Fibroblast of skin of right biceps (primary cell): ENCODE measurements around the gene TREX2.
A peak's percentile ranks its signal among the peaks of the same experiment; 100 is the strongest.

Source experiments
- DNase-seq: peaks from one replicate; pipeline ENCODE4 v3.0.0-alpha.2; 2013

Gene TREX2

GRCh38 chrX:153454901-153455550 is 9.2 kb upstream of the TREX2 start:
- DNase-seq: no peak

- DNase-seq: no peak
Observed at GRCh38 chrX:153450949-153451277, 5.1 kb upstream of the TREX2 start.

DNA sequence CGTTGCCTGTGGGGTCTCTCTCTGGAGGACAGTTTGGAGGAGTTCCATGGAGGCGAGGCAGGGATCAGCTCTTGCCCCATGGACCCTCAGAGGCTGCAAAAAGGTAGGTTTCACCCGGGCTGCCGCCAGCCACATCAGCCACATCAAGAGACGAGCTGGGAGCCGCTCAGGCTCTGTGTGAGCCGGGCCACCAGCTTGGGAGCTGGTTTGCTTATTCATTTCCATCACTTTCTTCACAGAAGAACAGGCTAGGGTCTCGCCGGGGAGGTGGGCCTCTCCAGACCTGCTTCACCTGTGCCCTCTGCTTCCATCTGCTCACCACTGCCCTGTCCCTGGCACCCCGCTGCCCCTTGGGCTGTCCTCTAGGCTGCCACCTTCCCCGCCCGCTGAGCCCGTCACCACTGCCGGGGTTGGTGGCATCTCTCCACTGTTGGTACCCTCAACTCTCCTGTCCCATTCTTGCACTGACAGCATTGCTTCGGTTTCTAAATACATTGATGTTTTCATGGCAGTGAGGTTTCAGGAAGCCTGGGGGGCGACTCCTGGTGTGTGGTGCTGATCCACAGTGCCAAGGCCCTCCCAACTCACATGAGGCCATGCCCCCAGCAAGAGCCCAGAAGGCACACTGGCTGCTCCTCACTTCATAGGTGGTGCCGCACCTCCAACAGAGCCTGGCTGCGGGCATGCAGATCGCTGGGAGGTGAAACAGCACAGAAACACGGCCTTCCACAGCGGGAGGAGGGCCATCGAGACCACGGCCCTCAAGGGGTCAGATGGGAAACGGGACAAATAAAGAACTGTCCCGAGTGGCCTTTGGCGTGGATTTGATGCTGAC is 4.5 kb upstream of the TREX2 start:
- no peak for DNase-seq

DNA sequence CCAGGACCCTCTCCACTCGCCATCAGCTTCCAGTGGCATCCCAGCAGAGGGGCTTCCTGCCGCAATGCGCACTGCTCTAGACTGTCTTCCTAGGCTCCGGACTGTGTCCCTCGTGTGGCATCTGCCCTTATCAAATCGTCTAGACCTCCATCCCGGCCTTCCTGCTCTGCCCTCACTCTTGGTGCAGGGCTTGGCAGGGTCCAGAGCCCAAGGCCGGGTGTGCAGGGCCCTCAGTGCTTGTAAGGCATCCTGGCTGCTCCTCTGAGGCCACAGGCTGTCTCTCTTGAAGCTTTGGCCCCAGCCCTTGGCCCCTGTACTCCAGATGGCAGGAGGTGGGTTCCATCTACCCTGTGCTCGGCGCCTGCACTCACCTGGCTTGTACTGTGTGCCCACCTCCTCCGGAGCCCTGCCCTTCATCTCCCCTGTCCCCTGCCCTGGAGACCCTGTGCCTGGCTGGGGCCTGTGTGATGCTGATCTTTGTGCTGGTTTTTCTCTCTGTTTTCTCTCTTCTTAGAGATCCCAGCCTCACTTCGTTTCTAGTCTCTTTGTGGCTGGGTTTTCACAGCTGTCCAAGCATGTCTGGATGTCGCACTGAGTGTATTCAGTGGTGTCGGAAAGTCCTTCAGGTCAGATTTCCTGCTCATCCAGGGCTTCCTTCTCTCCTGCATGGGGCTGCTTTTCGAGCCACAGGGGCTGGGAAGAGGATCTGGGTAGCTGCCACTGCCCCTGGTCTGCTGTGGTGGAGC is 3.7 kb upstream of the TREX2 start:
- DNase-seq: no peak

DNA sequence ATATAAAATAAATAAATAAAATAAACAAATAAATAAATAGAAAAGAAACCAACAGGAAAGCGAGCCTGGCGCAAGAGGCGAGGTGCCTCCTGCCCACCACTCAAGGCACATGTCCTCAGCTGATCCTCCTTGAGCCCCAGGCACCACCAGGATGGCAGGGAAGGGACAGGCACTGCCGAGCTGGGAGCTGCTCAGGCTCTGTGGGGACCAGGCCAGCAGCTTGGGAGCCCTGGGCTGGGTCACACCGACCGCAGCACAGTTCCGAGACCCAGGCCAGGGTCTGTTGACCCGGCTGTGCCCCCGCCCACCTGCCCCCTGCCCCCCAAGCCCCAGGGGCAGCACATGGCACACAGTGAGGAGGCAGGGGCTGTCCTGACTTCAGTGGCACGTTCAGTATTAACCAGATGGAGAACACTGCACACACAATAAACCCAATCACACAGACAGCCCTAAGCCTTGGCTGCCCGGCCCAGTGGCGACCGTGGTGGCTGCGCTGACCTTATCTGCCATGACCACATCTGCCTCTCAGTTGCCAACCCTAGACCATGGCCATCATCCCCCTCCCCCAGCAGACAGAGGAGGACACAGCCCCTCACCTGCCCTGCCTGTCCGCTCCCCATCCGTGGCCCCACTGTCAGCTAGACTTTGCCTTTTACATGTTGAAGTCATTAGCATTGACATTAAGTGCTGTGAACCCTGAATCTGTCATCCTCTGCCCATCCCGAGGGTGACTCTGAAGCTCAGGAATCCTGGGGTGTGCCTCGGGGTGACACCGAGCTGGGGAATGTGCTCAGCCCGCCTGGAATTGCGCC is 2.9 kb upstream of the TREX2 start:
- DNase-seq: no peak

DNA sequence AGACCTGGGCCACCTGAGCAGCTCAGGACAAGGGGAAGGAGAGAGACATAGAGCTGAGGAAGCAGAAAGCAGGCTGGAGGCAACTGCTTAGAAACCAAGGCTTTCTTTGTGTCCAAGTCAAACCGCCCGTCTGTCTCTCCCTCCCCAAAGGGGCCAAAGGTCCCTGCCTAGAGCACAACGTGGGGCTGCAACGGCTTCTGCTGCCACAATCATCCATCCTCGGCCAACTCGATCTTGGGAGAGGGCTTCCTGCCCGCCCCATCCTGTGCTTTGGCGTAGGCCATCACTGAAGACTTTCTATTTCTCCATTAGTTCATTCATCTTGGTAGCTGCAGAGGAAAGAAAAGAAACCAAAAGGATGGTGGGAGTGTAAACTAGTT is 1.7 kb upstream of the TREX2 start:
- DNase-seq: no peak

- no peak for DNase-seq
Observed at GRCh38 chrX:153446950-153447580, 1.2 kb upstream of the TREX2 start.

DNA sequence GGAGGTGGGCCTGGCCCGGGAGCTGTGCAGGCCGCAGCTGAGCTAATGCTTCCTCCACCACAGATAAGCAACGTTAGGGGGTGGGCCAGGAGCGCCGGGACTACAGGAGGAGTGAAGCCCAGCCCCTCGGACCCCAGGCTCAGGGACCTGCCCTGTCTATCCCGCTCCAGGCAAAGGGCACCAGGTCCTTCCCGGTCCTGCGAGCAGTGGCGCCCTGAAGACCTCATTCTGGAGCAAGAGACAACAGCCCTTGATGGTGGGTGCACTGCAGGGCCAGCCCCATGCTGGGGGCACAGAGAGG is 730 bp upstream of the TREX2 start:
- DNase-seq: no peak

DNA sequence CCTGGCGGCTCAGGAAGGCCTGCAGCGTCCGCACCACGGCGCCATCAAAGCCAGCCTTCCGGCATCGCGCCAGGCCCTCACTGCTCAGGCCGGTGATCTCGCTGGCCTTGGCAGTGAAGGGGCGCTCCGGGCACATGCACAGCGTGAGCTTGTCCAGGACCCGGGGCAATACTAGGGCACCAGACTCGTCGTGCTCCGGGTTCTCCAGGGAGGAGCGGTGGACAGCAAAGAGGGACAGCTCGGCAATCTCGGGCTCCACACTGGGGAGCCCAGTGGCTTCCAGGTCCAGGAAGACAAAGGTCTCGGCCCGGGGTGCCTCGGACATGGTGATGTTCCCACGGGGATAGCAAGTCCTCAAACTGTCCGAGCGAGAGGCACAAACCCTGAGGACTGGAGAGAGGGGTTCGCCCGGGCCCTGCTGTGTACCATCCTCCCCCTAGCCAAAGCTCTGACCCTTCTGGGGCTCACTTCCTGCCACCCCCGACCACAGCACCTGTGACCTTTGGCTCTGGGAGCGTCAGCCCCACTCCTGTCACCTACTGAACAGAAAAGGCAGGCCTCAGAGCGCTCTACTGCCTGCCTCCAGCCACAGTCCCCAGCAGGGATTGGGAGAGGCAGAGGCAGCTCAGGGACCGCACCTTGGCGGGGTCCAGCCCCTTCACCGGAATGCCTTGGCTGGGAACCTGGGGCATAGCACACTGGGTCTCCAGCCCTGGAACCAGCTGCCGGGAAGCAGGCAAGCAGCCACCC is 575 bp downstream of the TREX2 start:
- no peak for DNase-seq

DNA sequence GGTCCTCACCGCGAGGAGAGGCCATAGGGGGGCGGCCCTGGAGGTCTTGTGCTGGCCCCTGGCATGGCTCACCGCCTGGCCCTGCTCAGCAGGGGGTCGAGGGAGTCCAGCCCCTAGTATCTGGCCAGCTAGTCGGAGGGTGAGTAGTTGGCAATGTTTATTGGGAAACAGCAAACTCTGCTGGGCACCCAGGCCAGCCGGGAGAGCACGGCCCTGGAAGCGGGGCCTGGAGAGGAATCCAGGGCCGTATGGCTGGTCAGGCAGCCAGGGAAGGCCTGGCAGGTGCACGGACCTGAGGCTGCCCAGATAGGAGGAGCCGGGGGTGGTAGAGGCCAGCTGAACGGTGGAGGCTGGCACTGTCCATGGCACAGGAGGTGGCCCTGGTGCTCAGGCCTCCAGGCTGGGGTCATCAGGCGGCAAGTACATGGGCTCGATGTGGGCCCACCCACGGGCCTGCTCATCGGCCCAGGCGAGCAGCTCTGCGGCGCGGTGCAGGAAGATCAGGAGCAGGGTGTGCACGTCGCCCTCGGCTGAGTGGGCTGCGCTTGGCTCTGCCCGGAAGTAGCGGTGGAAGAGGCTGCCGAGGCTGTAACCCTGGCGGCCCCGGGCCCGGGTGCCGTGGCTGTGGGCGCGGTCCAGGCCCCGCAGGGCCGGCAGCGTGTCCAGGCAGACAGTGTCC is 1.4 kb downstream of the TREX2 start:
- no peak for DNase-seq

DNA sequence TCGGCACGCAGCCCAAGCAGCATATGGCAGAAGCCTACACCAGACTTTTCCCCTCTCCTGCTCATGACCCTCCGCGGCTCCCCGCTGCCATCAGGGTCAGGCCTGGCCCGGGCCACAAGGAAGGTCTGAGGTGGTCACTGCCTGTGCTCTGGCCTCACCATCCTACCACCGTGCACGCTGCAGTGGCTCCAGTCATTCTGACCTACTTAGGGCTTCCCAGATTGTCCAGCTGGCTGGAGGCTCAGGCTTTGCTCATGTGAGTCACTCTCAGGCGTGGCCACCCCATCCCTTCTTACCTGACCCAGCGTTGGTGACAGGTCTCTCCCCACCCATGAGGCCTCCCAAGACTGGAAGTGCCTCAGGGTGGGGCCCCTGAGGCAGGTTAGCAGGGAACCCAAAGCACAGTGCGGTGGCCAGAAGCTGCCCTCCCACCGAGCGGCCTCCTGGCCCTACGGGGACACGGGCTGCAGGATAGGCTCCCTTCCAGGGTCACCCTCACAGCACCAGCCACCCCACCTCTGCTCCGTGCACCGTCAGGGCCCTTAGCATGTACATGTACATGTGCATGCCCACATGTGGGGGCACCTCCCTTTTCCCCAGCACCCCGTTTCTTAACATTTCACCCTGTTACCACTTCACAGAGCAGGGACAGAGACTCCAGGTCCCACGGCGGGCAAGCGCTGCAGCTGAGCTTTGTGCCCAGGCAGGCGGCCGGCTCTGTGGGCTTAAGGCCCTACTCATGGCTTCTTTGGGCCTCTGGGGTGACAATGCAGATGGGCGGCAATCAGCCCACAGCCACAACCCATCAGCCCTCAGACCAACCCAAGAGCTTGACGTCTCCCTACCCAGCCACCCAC is 2.2 kb downstream of the TREX2 start:
- DNase-seq: no peak

- no peak for DNase-seq
Observed at GRCh38 chrX:153442463-153442862, 3.4 kb downstream of the TREX2 start.

GRCh38 chrX:153441981-153442380 is 3.9 kb downstream of the TREX2 start:
- DNase-seq: no peak

GRCh38 chrX:153441296-153441695 is 4.6 kb downstream of the TREX2 start:
- no peak for DNase-seq

DNA sequence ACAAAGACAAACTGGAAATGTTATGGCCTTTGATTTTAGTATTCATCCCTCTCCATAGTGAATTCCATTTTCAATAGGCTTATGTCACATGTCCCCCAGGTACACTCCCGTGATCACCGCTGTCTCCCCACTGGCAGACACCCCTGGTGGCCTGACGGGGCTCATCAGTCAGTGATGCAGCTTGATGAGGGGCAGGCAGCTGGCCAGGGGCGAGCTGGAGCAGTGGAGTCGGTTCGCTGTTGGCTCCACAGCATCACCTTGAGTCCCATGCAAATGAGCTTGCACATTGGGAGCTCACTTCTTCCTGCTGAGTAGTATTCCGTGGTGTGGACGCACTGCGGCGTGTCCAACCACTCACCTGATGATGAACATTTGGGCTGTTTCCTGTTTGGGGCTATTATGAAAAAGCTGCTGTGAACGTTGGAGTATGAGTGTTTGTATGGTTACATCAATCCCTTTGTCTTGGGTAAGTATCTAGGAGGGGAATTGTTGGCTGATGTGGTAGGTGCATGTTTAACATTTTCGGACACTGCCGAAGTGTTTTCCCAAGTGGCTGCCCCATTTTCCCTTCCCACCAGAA is 5.2 kb downstream of the TREX2 start:
- DNase-seq: no peak

GRCh38 chrX:153439977-153440376 is 5.9 kb downstream of the TREX2 start:
- no peak for DNase-seq

- peak; percentile 24 for DNase-seq
Observed at GRCh38 chrX:153438532-153438931, 7.3 kb downstream of the TREX2 start.

DNA sequence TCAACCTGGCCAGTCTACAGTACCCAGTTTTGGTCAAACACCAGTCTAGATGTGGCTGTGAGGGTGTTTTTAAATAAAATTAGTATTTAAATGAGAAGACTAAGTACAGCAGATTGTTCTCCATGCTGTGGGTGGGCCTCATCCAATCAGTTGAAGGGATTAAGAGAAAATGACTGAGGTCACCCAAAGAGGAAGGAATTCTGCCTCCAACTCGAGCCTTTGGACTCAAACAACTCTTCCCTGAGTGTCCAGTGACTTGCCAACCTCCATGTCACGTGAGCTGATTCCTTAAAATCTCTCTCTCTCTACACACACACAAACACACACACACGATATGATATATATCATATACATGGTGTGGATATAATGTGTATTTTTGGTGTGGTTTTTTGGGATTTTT is 10.0 kb downstream of the TREX2 start:
- DNase-seq: no peak

GRCh38 chrX:153434801-153435200 is 11.1 kb downstream of the TREX2 start:
- DNase-seq: no peak

GRCh38 chrX:153433781-153434285 is 12.0 kb downstream of the TREX2 start:
- DNase-seq: no peak
